Stimulated activated CD8-positive, alpha-beta memory T cell treated with anti-CD3 and anti-CD28 coated beads, Interleukin-7, amount 100 ng/mL, for 1 hour (primary cell): Measurements from ENCODE around the gene CYYR1.

Source experiments
- DNase-seq, 2 donors: peaks; one replicate each; pipeline ENCODE4 v3.0.0-alpha.2; 2020; ENCODE audit warnings: low read depth in 2 of 2

CYYR1 gene

DNA sequence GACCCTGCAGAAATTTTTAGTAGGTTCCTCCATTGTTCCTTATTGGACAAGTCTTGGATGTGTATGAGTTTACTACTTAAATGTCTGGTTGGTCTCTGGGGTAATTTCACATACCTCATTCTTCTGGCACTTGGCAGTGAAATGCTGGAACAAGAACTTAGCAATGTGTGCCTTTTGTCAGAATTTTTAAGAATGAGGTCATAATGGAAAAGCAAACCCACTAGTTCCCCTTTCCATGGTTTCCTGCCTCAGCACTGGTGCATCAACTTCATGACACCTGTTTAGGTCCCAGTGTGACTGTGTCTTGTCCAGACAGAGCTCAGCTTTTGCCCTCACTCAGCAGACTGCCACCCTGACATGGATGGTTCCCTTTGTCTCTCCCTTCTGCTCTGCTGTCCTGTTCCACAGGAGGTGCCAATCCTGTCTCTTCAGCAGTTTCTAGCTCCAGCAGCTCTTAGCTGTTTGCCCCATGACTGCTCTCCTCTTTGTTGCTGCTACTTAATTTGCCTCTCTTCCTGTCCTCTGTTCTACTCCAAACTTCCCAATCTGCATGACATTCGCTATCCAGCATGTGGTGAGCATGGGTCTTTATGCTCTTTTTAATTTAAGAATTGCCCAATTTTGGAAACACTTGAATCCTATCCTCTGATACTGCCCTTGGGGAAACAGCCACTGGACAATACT lies 135.6 kb downstream of the CYYR1 start:
- no peak for DNase-seq

- no peak for DNase-seq
These were observed 139.7 kb downstream of the CYYR1 start for GRCh38 chr21:26433386-26433785.

- no peak for DNase-seq
These were observed 140.7 kb downstream of the CYYR1 start for GRCh38 chr21:26432410-26432809.

GRCh38 chr21:26425576-26425975 lies 147.5 kb downstream of the CYYR1 start:
- no peak for DNase-seq

GRCh38 chr21:26423511-26423910 lies 149.6 kb downstream of the CYYR1 start:
- DNase-seq = no peak

GRCh38 chr21:26422706-26423105 lies 150.4 kb downstream of the CYYR1 start:
- no peak for DNase-seq

DNA sequence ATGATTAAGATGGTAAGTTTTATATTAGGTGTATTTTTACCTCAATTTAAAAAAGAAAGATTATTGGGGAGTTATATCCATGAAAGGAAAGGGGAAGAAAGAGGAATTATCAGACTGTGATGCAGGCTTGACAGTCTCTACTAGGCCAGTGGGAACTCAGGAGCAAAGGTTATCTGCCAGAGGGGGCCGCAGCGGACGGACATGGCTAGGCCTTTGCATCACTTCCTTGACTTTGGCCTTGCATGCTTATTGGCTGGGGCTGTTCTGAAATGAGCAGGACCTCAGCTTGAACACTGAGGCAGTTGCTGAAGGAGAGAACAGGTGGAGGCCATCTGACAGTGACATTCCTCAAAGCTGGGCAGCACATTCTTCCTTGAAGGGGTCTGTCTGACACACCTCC lies 150.9 kb downstream of the CYYR1 start:
- DNase-seq = no peak

DNA sequence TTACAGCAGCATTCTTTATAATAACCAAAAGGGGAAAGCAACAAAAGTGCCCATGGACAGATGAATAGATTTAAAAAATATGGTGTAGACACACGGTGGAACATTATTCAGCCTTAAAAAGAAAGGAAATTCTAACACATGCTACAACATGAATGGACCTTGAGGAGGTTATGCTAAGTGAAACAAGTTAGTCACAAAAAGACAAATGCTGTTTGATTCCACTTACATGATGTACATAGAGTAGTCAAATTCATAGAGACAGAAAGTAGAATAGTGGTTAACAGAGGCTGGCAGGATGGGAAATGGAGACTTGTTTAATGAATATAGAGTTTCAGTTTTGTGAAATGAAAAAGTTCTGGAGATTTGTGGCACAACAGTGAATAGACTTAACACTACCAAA lies 151.4 kb downstream of the CYYR1 start:
- DNase-seq = no peak
